K562 (cell line): Measurements from ENCODE around the gene ALG5. TPM values are rescaled to one million over a fixed set of nuclear protein-coding genes. Genes with fewer than 3 reads are reported as not detected.

ENCODE experiments used
- CUX1 ChIP-seq: fragments of 200-800 bp; sonication (Bioruptor generic); IDR thresholded peaks from 2 replicates; pipeline ENCODE4 v1.6.1; 2016; ENCODE audit warnings: missing genetic modification characterization, missing compliant biosample characterization
- EP400 ChIP-seq: fragments of 450-650 bp; IDR thresholded peaks from 2 replicates; pipeline ENCODE4 v1.6.1; 2017; ENCODE audit warnings: antibody characterized with exemption, mild to moderate bottlenecking, moderate library complexity
- SIN3A ChIP-seq, 2 experiments: fragments of 150-350 bp in 1 of 2; IDR thresholded peaks; 2 replicates each; pipeline ENCODE4 v1.6.1; 2011 to 2016; ENCODE audit warnings: borderline replicate concordance in 2 of 2, low read depth in 2 of 2, low read length in 2 of 2, mild to moderate bottlenecking in 2 of 2, moderate library complexity in 2 of 2; ENCODE audit not compliant: control insufficient read depth in 1 of 2
- VEZF1 ChIP-seq: fragments of 200-800 bp; sonication (Bioruptor generic); IDR thresholded peaks from 2 replicates; pipeline ENCODE4 v1.6.1; 2017; ENCODE audit warnings: missing genetic modification characterization, missing compliant biosample characterization
- ZBTB40 ChIP-seq, 2 experiments: fragments of 450-650 bp in 1 of 2; sonication (generic) in 1 of 2; formaldehyde crosslinking in 1 of 2; IDR thresholded peaks; 2 replicates each; pipeline versions ENCODE4 v1.7.1 to v1.9.0; 2016 to 2022; ENCODE audit warnings: inconsistent platforms in 1 of 2, mild to moderate bottlenecking in 1 of 2, missing genetic modification reagents in 1 of 2
- ZFX ChIP-seq: sonication (generic); formaldehyde crosslinking; IDR thresholded peaks from 2 replicates; pipeline ENCODE4 v1.8.0; 2022; ENCODE audit warnings: mild to moderate bottlenecking, missing genetic modification reagents, moderate library complexity
- ZKSCAN3 ChIP-seq: fragments of 250-450 bp; sonication (Bioruptor Pico); IDR thresholded peaks from 2 replicates; pipeline ENCODE4 v1.4.0; 2020
- ZNF140 ChIP-seq: fragments of 250-450 bp; sonication (Bioruptor Pico); IDR thresholded peaks from 2 replicates; pipeline ENCODE4 v1.8.0; 2021; ENCODE audit warnings: moderate library complexity, mild to moderate bottlenecking, inconsistent platforms
- ZNF668 ChIP-seq: fragments of 250-450 bp; sonication (Bioruptor Pico); IDR thresholded peaks from 2 replicates; pipeline ENCODE4 v1.8.0; 2022; ENCODE audit warnings: mild to moderate bottlenecking, inconsistent platforms
- polyA plus RNA-seq, 8 experiments: library from polyadenylated mRNA; depleted of rRNA in 4 of 8; stranded (reverse) in 5 of 8; unstranded in 3 of 8; fragments of >200 nt; fragmentation: Nextera tagmentation in 2 of 8; fragmentation: Illumina TruSeq in 1 of 8; extraction: Ambion mirVana in 2 of 8; extraction: Trizol in 1 of 8; gene quantifications; 2 replicates each; pipeline versions ENCODE4 v1.2.1 to v1.2.3, GENCODE V29; 2011 to 2014; ENCODE audit warnings: inconsistent platforms in 1 of 8, missing spikeins in 1 of 8
- total RNA-seq, 7 experiments: library from RNA; depleted of rRNA in 6 of 7; stranded (reverse); fragments of >200 nt in 6 of 7; fragmentation: Illumina TruSeq in 2 of 7; extraction: Trizol in 2 of 7; gene quantifications; 2 replicates each; pipeline versions ENCODE4 v1.2.1 to v1.2.3, GENCODE V29; 2011 to 2021; ENCODE audit warnings: low replicate concordance in 1 of 7

Gene ALG5
- total and polyA plus RNA-seq, 9 of the 15 experiments (the other 6 are each of a cell fraction or from before 2014, with no cell fraction given), result 33.6 to 80.5 (median 48.2) TPM

- TF ChIP-seq ZBTB40 (IDR thresholded peaks at IDR 0.05), result no peak; the same call in 1 of the 2 replicates
- TF ChIP-seq ZBTB40 (CRISPR knock-in tag; IDR thresholded peaks at IDR 0.05), result no peak
- TF ChIP-seq ZNF140 (CRISPR knock-in tag), result no peak
- peak; percentile 64; the same call in 1 of the 2 replicates for TF ChIP-seq EP400
- TF ChIP-seq SIN3A (IDR thresholded peaks at IDR 0.05; ENCODE audit: borderline replicate concordance in 2 of 2, control insufficient read depth in 1 of 2, low read depth in 2 of 2, low read length in 2 of 2), result peak; percentile 53 to 88; a peak in 2 of 4 replicates
- no peak for TF ChIP-seq ZKSCAN3
- TF ChIP-seq VEZF1, result peak; percentile 26; the same call in 1 of the 2 replicates
- peak; percentile 37 for TF ChIP-seq ZFX (CRISPR knock-in tag)
- no peak for TF ChIP-seq CUX1
- no peak for TF ChIP-seq ZNF668 (CRISPR knock-in tag)
Observed at GRCh38 chr13:36999054-36999714, at the start of gene ALG5 (continued).
